ENCODE data around the gene SLC7A5. TPM values are rescaled to one million over a fixed set of nuclear protein-coding genes. Genes with fewer than 3 reads are reported as not detected.
"Not testable (repeated sequence)": the region's sequence is repeated elsewhere in the genome, so short reads cannot be mapped to it uniquely, and the experiment has no call there.

SLC7A5 gene
- total RNA-seq: 16.1 and 20.9 TPM in 2 replicates

- not testable (repeated sequence) for DNase-seq (ENCODE audit: low read depth)
Observed at GRCh38 chr16:87869061-87869878, at the start of gene SLC7A5. TSS of gene SLC7A5 (minus strand) at chr16:87869507. CDS start at chr16:87869422, 85 bp downstream.

- DNase-seq (ENCODE audit: low read depth): no peak
Observed at GRCh38 chr16:87918338-87918737, 49.0 kb upstream of the SLC7A5 start.

- no peak for DNase-seq (ENCODE audit: low read depth)
Observed at GRCh38 chr16:87917503-87917902, 48.2 kb upstream of the SLC7A5 start.

GRCh38 chr16:87914812-87915211 is 45.5 kb upstream of the SLC7A5 start:
- DNase-seq (ENCODE audit: low read depth): no peak

GRCh38 chr16:87914021-87914725 is 44.9 kb upstream of the SLC7A5 start:
- not testable (repeated sequence) for DNase-seq (ENCODE audit: low read depth)

GRCh38 chr16:87912691-87913090 is 43.4 kb upstream of the SLC7A5 start:
- not testable (repeated sequence) for DNase-seq (ENCODE audit: low read depth)

GRCh38 chr16:87911106-87911763 is 41.9 kb upstream of the SLC7A5 start:
- not testable (repeated sequence) for DNase-seq (ENCODE audit: low read depth)

- DNase-seq (ENCODE audit: low read depth): peak; percentile 5
Observed at GRCh38 chr16:87909203-87909935, 40.1 kb upstream of the SLC7A5 start.

- not testable (repeated sequence) for DNase-seq (ENCODE audit: low read depth)
Observed at GRCh38 chr16:87908101-87908500, 38.8 kb upstream of the SLC7A5 start.

- not testable (repeated sequence) for DNase-seq (ENCODE audit: low read depth)
Observed at GRCh38 chr16:87905521-87905920, 36.2 kb upstream of the SLC7A5 start.

- not testable (repeated sequence) for DNase-seq (ENCODE audit: low read depth)
Observed at GRCh38 chr16:87904963-87905362, 35.7 kb upstream of the SLC7A5 start.

- DNase-seq (ENCODE audit: low read depth): not testable (repeated sequence)
Observed at GRCh38 chr16:87900489-87900888, 31.2 kb upstream of the SLC7A5 start.

- no peak for DNase-seq (ENCODE audit: low read depth)
Observed at GRCh38 chr16:87897521-87898505, 28.5 kb upstream of the SLC7A5 start.

- DNase-seq (ENCODE audit: low read depth): not testable (repeated sequence)
Observed at GRCh38 chr16:87896924-87897520, 27.7 kb upstream of the SLC7A5 start.

GRCh38 chr16:87896176-87896890 is 27.0 kb upstream of the SLC7A5 start:
- not testable (repeated sequence) for DNase-seq (ENCODE audit: low read depth)

- DNase-seq (ENCODE audit: low read depth): no peak
Observed at GRCh38 chr16:87895641-87896141, 26.4 kb upstream of the SLC7A5 start.

- not testable (repeated sequence) for DNase-seq (ENCODE audit: low read depth)
Observed at GRCh38 chr16:87894005-87894404, 24.7 kb upstream of the SLC7A5 start.

- no peak for DNase-seq (ENCODE audit: low read depth)
Observed at GRCh38 chr16:87891764-87892163, 22.5 kb upstream of the SLC7A5 start.

GRCh38 chr16:87889762-87890161 is 20.5 kb upstream of the SLC7A5 start:
- DNase-seq (ENCODE audit: low read depth): not testable (repeated sequence)
